K562 (cell line): ENCODE measurements around the gene SCYL1.

Experiments
- ARHGAP35 ChIP-seq: fragments of 450-650 bp; IDR thresholded peaks from 2 replicates; pipeline ENCODE4 v1.6.1; 2018; ENCODE audit not compliant: partially characterized antibody
- CBX5 ChIP-seq: IDR thresholded peaks from 2 replicates; pipeline ENCODE4 v1.6.1; 2014; ENCODE audit warnings: low read depth, borderline replicate concordance
- CREB3 ChIP-seq: fragments of 450-650 bp; conservative IDR thresholded peaks from 2 replicates; pipeline ENCODE4 v1.6.1; 2016; ENCODE audit warnings: missing genetic modification characterization, low read depth, mild to moderate bottlenecking, missing compliant biosample characterization, moderate library complexity
- CTCF ChIP-seq, 3 experiments: IDR thresholded peaks in 2 of 3; conservative IDR thresholded peaks in 1 of 3; 2 replicates each; pipeline ENCODE4 v1.5.1; 2011 to 2012; ENCODE audit warnings: low read length in 3 of 3, mild to moderate bottlenecking in 3 of 3, control low read depth in 2 of 3, improper control_type of control experiment in 1 of 3, inconsistent platforms in 1 of 3, low read depth in 1 of 3, mixed read lengths in 1 of 3, moderate library complexity in 1 of 3; ENCODE audit not compliant: insufficient read depth in 2 of 3
- FOXO4 ChIP-seq: fragments of 450-650 bp; formaldehyde crosslinking; IDR thresholded peaks from 2 replicates; pipeline ENCODE4 v1.4.0; 2020; ENCODE audit warnings: mild to moderate bottlenecking, moderate library complexity
- MBD2 ChIP-seq: sonication (generic); IDR thresholded peaks from 2 replicates; pipeline ENCODE4 v1.6.1; 2016; ENCODE audit warnings: low read depth, borderline replicate concordance
- NR3C1 ChIP-seq: sonication (generic); formaldehyde crosslinking; IDR thresholded peaks from 2 replicates; pipeline ENCODE4 v1.8.1; 2022; ENCODE audit warnings: missing genetic modification reagents
- POLR2A ChIP-seq: fragments of 450-650 bp; conservative IDR thresholded peaks from 2 replicates; pipeline ENCODE4 v1.6.1; 2016
- USF1 ChIP-seq: sonication (generic); formaldehyde crosslinking; IDR thresholded peaks from 2 replicates; pipeline ENCODE4 v1.9.0; 2022; ENCODE audit warnings: mild to moderate bottlenecking, missing genetic modification reagents
- ZBTB40 ChIP-seq, 2 experiments: fragments of 450-650 bp in 1 of 2; sonication (generic) in 1 of 2; formaldehyde crosslinking in 1 of 2; IDR thresholded peaks; 2 replicates each; pipeline versions ENCODE4 v1.7.1 to v1.9.0; 2016 to 2022; ENCODE audit warnings: inconsistent platforms in 1 of 2, mild to moderate bottlenecking in 1 of 2, missing genetic modification reagents in 1 of 2
- ZHX1 ChIP-seq: fragments of 150-350 bp; conservative IDR thresholded peaks from 2 replicates; pipeline ENCODE4 v1.6.1; 2014; ENCODE audit warnings: low read length
- ZNF140 ChIP-seq: fragments of 250-450 bp; sonication (Bioruptor Pico); IDR thresholded peaks from 2 replicates; pipeline ENCODE4 v1.8.0; 2021; ENCODE audit warnings: moderate library complexity, mild to moderate bottlenecking, inconsistent platforms

GRCh38 chr11:65569164-65569972, 44.5 kb downstream of the SCYL1 start:
- TF ChIP-seq NR3C1 (CRISPR knock-in tag) (no peak), CTCF (IDR thresholded peaks at IDR 0.05 in 2 of 3, conservative IDR thresholded peaks at IDR 0.05 in 1 of 3; ENCODE audit: insufficient read depth in 2 of 3, low read depth in 1 of 3, low read length in 3 of 3) (no peak), ZHX1 (no peak), ZNF140 (no peak), ZBTB40 (IDR thresholded peaks at IDR 0.05) (0 out of 2 replicates have a peak, but pooled peaks have one; percentile 38), ZBTB40 (CRISPR knock-in tag; IDR thresholded peaks at IDR 0.05) (no peak), POLR2A (no peak), ARHGAP35 (no peak), USF1 (CRISPR knock-in tag) (no peak), CREB3 (tag) (no peak), FOXO4 (no peak), CBX5 (no peak), MBD2 (no peak)
